Raji (cell line): Measurements from ENCODE around the gene GOLGA2.

Experiments used
- POLR2A ChIP-seq: IDR thresholded peaks from 2 replicates; pipeline ENCODE4 v1.6.1; 2011; ENCODE audit warnings: low read depth, low read length, control low read depth; ENCODE audit not compliant: insufficient read depth

GOLGA2 gene

GRCh38 chr9:128216781-128217553 is 58.8 kb downstream of the GOLGA2 start:
- TF ChIP-seq POLR2A = no peak

GRCh38 chr9:128215491-128216409 is 60.1 kb downstream of the GOLGA2 start:
- TF ChIP-seq POLR2A = no peak

- no peak for TF ChIP-seq POLR2A
These were observed 61.0 kb downstream of the GOLGA2 start for GRCh38 chr9:128214571-128215490.

GRCh38 chr9:128213746-128214497 is 61.9 kb downstream of the GOLGA2 start:
- TF ChIP-seq POLR2A = no peak

- no peak for TF ChIP-seq POLR2A
These were observed 63.9 kb downstream of the GOLGA2 start for GRCh38 chr9:128211981-128212281.

- no peak for TF ChIP-seq POLR2A
These were observed 64.4 kb downstream of the GOLGA2 start for GRCh38 chr9:128211186-128211980.

- no peak for TF ChIP-seq POLR2A
These were observed 66.7 kb downstream of the GOLGA2 start for GRCh38 chr9:128208946-128209669.

- no peak for TF ChIP-seq POLR2A
These were observed 67.4 kb downstream of the GOLGA2 start for GRCh38 chr9:128208386-128208785.

- TF ChIP-seq POLR2A = no peak
These were observed 68.6 kb downstream of the GOLGA2 start for GRCh38 chr9:128206916-128207910.

GRCh38 chr9:128206484-128206883 is 69.3 kb downstream of the GOLGA2 start:
- no peak for TF ChIP-seq POLR2A
